Suprapubic skin (tissue), 4 donors: ENCODE results near the gene IL36B.

Experiments
- EP300 ChIP-seq: sonication (generic); formaldehyde crosslinking; IDR thresholded peaks from one replicate; pipeline ENCODE4 v1.6.1; 2017; ENCODE audit warnings: antibody characterized with exemption
- POLR2AphosphoS5 ChIP-seq, 3 donors: sonication (generic); formaldehyde crosslinking; IDR thresholded peaks; one replicate each; pipeline ENCODE4 v1.6.1; 2017; ENCODE audit warnings: antibody characterized with exemption in 3 of 3
- TF ChIP-seq, protein P1 (sequence below), 2 donors: fragments of 200-600 bp in 1 of 2; fragments of 450-650 bp in 1 of 2; sonication (generic) in 1 of 2; IDR thresholded peaks; one replicate each; pipeline ENCODE4 v1.5.1; 2016 to 2019; ENCODE audit warnings: antibody characterized with exemption in 2 of 2, mild to moderate bottlenecking in 1 of 2, moderate library complexity in 1 of 2

DNA sequence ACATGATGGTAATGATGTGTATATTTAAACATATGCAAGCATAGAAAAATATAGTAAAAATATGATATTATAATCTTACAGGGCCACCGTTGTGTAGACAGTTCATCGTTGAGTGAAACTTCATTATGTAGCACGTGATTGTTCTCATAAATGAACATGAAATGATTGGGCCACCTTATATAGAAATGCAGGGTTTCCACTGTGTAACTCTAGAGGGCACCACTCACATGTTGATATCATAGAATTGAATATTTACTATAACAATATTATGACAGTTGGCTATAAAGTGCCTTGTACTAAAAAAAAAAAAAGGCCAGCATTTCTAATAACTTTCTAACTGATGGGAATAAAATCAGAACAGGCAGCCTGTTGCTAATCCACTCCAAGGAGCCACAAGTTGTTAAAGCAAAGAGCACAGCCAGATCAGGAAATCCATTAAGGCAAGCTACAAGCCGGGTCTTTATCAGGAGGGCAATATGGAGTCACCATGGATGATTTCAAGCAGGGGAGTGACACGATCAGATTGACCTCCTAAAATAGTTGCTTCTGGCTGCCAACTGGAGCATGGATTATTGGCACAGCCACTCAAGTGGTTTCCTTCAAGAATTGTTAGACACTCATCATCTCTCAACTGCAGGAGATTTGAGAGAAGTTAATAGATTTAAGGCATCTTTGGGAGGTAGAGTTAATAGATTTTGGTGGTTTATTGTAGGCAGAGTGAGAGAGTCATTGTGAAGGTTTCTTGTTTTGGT lies 31.8 kb upstream of the IL36B start:
- TF ChIP-seq, protein P1, sequence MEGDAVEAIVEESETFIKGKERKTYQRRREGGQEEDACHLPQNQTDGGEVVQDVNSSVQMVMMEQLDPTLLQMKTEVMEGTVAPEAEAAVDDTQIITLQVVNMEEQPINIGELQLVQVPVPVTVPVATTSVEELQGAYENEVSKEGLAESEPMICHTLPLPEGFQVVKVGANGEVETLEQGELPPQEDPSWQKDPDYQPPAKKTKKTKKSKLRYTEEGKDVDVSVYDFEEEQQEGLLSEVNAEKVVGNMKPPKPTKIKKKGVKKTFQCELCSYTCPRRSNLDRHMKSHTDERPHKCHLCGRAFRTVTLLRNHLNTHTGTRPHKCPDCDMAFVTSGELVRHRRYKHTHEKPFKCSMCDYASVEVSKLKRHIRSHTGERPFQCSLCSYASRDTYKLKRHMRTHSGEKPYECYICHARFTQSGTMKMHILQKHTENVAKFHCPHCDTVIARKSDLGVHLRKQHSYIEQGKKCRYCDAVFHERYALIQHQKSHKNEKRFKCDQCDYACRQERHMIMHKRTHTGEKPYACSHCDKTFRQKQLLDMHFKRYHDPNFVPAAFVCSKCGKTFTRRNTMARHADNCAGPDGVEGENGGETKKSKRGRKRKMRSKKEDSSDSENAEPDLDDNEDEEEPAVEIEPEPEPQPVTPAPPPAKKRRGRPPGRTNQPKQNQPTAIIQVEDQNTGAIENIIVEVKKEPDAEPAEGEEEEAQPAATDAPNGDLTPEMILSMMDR (IDR thresholded peaks at IDR 0.05), result peak in 1 of 2 donors; percentile 23
- TF ChIP-seq POLR2AphosphoS5 (IDR thresholded peaks at IDR 0.05), result no peak
- no peak for TF ChIP-seq EP300
